GM21528 (cell line): ENCODE measurements around the gene SPEN.

Experiments
- ATAC-seq: cut with Tn5 transposase; IDR thresholded peaks from one replicate; pipeline ENCODE4 v1.9.1; 2021; ENCODE audit warnings: mild to moderate bottlenecking, moderate library complexity; ENCODE audit not compliant: unreplicated experiment, low FRiP score

Gene SPEN

GRCh38 chr1:15933684-15934083 is 86.2 kb downstream of the SPEN start:
- no peak for ATAC-seq

- ATAC-seq: no peak
Measured at GRCh38 chr1:15934211-15935055, 86.9 kb downstream of the SPEN start.

GRCh38 chr1:15935056-15935950 is 87.8 kb downstream of the SPEN start:
- no peak for ATAC-seq

GRCh38 chr1:15936025-15936424 is 88.5 kb downstream of the SPEN start:
- ATAC-seq: no peak

GRCh38 chr1:15937146-15937545 is 89.6 kb downstream of the SPEN start:
- no peak for ATAC-seq

- no peak for ATAC-seq
Measured at GRCh38 chr1:15937706-15938168, 90.2 kb downstream of the SPEN start.

GRCh38 chr1:15938628-15939161 is 91.2 kb downstream of the SPEN start:
- no peak for ATAC-seq

- no peak for ATAC-seq
Measured at GRCh38 chr1:15939181-15940109, 91.9 kb downstream of the SPEN start.

- ATAC-seq: no peak
Measured at GRCh38 chr1:15940110-15941043, 92.9 kb downstream of the SPEN start.

GRCh38 chr1:15941044-15941840 is 93.7 kb downstream of the SPEN start:
- no peak for ATAC-seq

- no peak for ATAC-seq
Measured at GRCh38 chr1:15941899-15942660, 94.6 kb downstream of the SPEN start.

- no peak for ATAC-seq
Measured at GRCh38 chr1:15942661-15943327, 95.3 kb downstream of the SPEN start.

GRCh38 chr1:15943328-15943991 is 96.0 kb downstream of the SPEN start:
- no peak for ATAC-seq

- no peak for ATAC-seq
Measured at GRCh38 chr1:15943992-15944307, 96.4 kb downstream of the SPEN start.

- ATAC-seq: no peak
Measured at GRCh38 chr1:15944308-15945010, 97.0 kb downstream of the SPEN start.
